ENCODE data around the gene GFAP.

GFAP gene

GRCh38 chr17:44914148-44914547, 1.2 kb downstream of the GFAP start:
- no peak for DNase-seq (ENCODE audit: low read depth)

- no peak for DNase-seq (ENCODE audit: low read depth)
Observed at GRCh38 chr17:44913676-44914075, 1.6 kb downstream of the GFAP start.

DNA sequence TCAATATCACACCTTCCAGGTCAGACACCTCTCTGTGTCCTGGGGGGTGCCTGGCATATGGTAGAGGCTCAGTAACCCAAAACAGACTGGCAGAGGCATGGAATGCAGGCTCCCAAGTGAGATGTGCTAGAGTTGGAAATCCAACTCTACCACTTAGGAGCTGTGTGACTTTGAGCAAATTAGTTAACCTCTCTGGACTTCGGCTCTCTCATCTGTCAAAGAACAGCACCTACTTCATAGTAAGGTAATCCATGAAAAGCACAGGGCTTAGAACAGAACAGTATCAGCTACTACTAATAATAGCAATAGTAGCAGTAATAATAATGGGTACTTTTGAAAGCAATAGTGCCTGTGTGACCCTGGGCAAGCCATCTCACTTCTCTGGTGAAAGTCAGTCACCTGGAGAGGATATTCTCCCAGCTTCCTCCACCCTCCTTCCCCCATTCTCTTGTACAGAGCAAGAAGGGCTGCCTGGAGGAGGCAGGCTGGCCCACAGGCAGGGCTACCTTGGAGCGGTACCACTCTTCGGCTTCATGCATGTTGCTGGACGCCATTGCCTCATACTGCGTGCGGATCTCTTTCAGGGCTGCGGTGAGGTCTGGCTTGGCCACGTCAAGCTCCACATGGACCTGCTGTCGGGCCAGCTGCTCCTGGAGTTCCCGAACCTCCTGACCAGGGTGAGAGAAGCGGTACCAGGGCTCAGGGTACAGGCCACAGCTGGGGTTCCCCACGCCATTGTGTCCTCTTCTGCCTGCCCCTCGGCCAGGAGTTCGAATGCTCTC, 2.3 kb downstream of the GFAP start:
- DNase-seq (ENCODE audit: low read depth): no peak

GRCh38 chr17:44911133-44912001, 3.9 kb downstream of the GFAP start:
- peak; percentile 29 for DNase-seq (ENCODE audit: low read depth)

GRCh38 chr17:44910231-44911106, 4.8 kb downstream of the GFAP start:
- no peak for DNase-seq (ENCODE audit: low read depth)

DNA sequence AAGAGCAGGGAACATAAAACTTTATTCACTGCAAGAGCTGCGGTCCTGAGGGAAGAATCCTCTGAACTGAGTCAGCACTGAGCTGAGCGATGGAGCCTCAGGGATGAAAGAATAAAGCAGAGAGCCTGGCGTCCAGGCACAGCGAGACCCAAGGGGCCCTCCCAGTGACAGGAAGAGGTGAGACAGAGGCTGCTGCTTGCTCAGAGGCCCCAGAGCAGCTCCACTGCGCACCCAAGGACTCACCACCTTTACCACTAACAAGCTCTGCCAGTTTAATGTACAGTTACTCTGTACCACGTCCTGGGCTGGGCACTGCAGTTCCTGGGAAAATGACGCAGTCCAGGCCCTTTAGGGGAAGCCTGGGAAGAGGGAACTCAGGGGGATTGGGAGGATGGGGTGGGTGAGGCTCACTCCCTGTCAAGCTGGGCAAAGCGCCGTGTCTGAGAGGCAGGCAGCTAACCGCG, 5.6 kb downstream of the GFAP start:
- DNase-seq (ENCODE audit: low read depth): no peak

DNA sequence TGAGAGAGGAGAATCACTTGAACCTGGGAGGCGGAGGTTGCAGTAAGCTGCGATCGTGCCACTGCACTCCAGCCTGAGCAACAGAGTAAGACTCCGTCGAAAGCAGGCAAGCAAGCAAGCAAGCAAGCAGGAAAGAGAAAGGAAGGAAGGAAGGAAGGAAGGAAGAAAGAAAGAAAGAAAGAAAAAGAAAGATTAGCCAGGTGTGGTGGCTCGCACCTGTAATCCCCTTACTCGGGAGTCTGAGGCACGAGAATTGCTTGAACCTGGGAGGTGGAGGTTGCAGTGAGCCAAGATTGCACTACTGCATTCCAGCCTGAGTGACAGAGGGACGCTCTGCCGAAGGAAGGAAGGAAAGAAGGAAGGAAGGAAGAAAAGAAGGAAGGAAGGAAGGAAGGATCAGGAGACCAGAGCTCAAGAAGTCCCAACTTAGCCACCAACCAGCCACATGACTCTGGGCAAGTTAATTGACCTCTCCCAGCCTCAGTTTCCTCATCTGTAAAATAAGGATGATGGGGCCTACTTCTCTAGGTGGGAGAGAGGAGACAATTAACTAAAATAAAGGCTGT, 6.5 kb downstream of the GFAP start:
- DNase-seq (ENCODE audit: low read depth): no peak

GRCh38 chr17:44907729-44908470, 7.4 kb downstream of the GFAP start:
- no peak for DNase-seq (ENCODE audit: low read depth)

GRCh38 chr17:44906763-44907728, 8.3 kb downstream of the GFAP start:
- no peak for DNase-seq (ENCODE audit: low read depth)

- DNase-seq (ENCODE audit: low read depth): no peak
Observed at GRCh38 chr17:44906010-44906646, 9.2 kb downstream of the GFAP start.

GRCh38 chr17:44905006-44906000, 10.0 kb downstream of the GFAP start:
- DNase-seq (ENCODE audit: low read depth): no peak

- DNase-seq (ENCODE audit: low read depth): no peak
Observed at GRCh38 chr17:44904001-44904984, 11.0 kb downstream of the GFAP start.

GRCh38 chr17:44903012-44903685, 12.2 kb downstream of the GFAP start:
- no peak for DNase-seq (ENCODE audit: low read depth)

DNA sequence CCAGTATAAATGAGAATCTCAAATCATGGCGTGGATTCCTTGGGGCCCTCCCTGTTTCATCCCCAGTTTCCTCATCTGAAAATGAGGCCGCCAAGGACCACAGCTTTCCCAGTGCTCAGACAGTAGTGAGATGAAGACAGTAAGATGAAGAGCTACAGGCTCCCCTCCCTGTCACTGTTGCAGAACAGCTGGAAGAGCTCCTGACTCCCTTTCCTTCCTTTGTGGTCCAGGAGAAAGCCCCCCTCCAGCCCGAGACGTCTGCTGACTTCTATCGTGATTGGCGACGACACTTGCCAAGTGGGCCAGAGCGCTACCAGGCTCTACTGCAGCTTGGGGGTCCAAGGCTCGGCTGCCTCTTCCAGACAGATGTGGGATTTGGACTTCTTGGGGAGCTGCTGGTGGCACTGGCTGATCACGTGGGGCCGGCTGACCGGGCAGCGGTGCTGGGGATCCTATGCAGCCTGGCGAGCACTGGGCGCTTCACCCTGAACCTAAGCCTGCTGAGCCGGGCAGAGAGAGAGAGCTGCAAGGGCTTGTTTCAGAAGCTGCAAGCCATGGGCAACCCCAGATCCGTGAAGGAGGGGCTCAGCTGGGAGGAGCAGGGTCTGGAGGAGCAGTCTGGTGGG, 13.1 kb downstream of the GFAP start:
- DNase-seq (ENCODE audit: low read depth): no peak

DNA sequence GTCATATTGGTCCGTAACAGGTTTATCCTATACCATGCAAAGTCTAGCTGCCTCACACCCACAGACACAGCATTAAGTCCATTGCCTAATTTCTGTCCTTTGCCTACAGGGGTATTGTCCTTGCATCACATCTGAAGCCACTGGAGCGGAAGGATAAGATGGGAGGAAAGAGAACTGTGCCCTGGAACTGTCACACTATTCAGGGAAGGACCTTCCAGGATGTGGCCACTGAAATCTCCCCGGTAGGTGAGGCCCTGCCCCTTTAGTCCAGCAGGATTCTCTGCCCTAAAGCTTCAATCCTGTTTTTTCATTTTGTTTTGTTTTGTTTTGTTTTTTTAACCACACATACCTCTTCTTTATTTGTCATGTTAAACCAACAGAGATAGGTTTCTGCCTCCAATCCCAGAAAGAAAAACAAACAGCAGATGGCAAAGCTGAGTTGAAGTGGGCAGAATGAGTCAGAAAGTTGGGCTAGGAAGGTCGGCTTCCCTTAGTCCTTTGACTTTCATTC, 13.8 kb downstream of the GFAP start:
- no peak for DNase-seq (ENCODE audit: low read depth)

- DNase-seq (ENCODE audit: low read depth): no peak
Observed at GRCh38 chr17:44900894-44901293, 14.4 kb downstream of the GFAP start.

Measured in activated T-cell treated with anti-CD3 and anti-CD28 coated beads for 24 hours (primary cell).